SK-N-SH (cell line): ENCODE data around the gene HHIPL1. TPM values are rescaled to one million over a fixed set of nuclear protein-coding genes. Genes with fewer than 3 reads are reported as not detected.

Experiments used
- CTCF ChIA-PET: fragments of 300-600, 350-600 bp; formaldehyde crosslinking; extraction: SDS; loops from one replicate; lab custom pipeline; 2021; lab: Yijun Ruan, JAX
- POLR2A ChIA-PET: fragments of 350-600 bp; sonication (Branson Sonifier 250); formaldehyde crosslinking; extraction: SDS; loops from one replicate; lab custom pipeline; 2020; ENCODE audit warnings: antibody characterized with exemption, inconsistent platforms; lab: Yijun Ruan, JAX
- DNase-seq: peaks from one replicate; pipeline ENCODE4 v3.0.0; 2012
- H2AFZ ChIP-seq: fragments of 200-600 bp; sonication (generic); 2 replicates; pipeline ENCODE4 v1.8.1; 2016; ENCODE audit warnings: antibody characterized with exemption, mild to moderate bottlenecking, low read depth
- H3F3A ChIP-seq: fragments of 200-600 bp; sonication (generic); replicated peaks from 2 replicates; pipeline ENCODE3; 2016; ENCODE audit warnings: antibody characterized with exemption, mild to moderate bottlenecking; ENCODE audit not compliant: insufficient read depth
- H3K27ac ChIP-seq, 2 experiments: fragments of 200-500 bp in 1 of 2; fragments of 200-600 bp in 1 of 2; sonication (Bioruptor generic) in 1 of 2; sonication (generic), shearing (Covaris generic) in 1 of 2; 2 replicates each; pipeline versions ENCODE4 v1.5.1 to v1.6.1; 2014 to 2016; ENCODE audit warnings: low read depth in 2 of 2, inconsistent platforms in 1 of 2, low read length in 1 of 2, mild to moderate bottlenecking in 1 of 2, mixed read lengths in 1 of 2
- H3K27me3 ChIP-seq: fragments of 200-600 bp; sonication (generic), shearing (Covaris generic); 2 replicates; pipeline ENCODE4 v1.6.1; 2016; ENCODE audit warnings: mixed run types; ENCODE audit not compliant: insufficient read depth
- H3K36me3 ChIP-seq, 2 experiments: fragments of 200-500 bp in 1 of 2; fragments of 200-600 bp in 1 of 2; sonication (Bioruptor generic) in 1 of 2; sonication (generic) in 1 of 2; replicated peaks in 1 of 2; 2 replicates each; pipeline versions ENCODE3 to v1.5.1; 2014 to 2016; ENCODE audit warnings: low read length in 1 of 2, mild to moderate bottlenecking in 1 of 2; ENCODE audit not compliant: insufficient read depth in 2 of 2, control insufficient read depth in 1 of 2
- H3K4me1 ChIP-seq, 2 experiments: fragments of 200-500 bp in 1 of 2; fragments of 200-600 bp in 1 of 2; sonication (Bioruptor generic) in 1 of 2; sonication (generic), shearing (Covaris generic) in 1 of 2; 2 replicates each; pipeline versions ENCODE4 v1.5.1 to v1.6.1; 2014 to 2016; ENCODE audit warnings: low read depth in 1 of 2, low read length in 1 of 2, mixed run types in 1 of 2; ENCODE audit not compliant: insufficient read depth in 2 of 2, control insufficient read depth in 1 of 2
- H3K4me2 ChIP-seq: fragments of 200-600 bp; sonication (generic), shearing (Covaris generic); 2 replicates; pipeline ENCODE4 v1.6.1; 2017; ENCODE audit warnings: mixed run types
- H3K4me3 ChIP-seq, 2 experiments: fragments of 200-500 bp in 1 of 2; fragments of 200-600 bp in 1 of 2; sonication (Bioruptor generic) in 1 of 2; sonication (generic), shearing (Covaris generic) in 1 of 2; 2 replicates each; pipeline versions ENCODE4 v1.5.1 to v1.8.1; 2014 to 2016; ENCODE audit warnings: low read depth in 2 of 2, inconsistent platforms in 1 of 2, low read length in 1 of 2, mild to moderate bottlenecking in 1 of 2, mixed read lengths in 1 of 2, moderate library complexity in 1 of 2
- H3K79me2 ChIP-seq: fragments of 200-600 bp; sonication (generic); 2 replicates; pipeline ENCODE4 v1.8.1; 2017; ENCODE audit warnings: mild to moderate bottlenecking; ENCODE audit not compliant: insufficient read depth
- H3K9ac ChIP-seq: fragments of 200-600 bp; sonication (generic); 2 replicates; pipeline ENCODE4 v1.6.1; 2017; ENCODE audit warnings: mixed run types
- H3K9me2 ChIP-seq: fragments of 200-600 bp; sonication (generic); 2 replicates; pipeline ENCODE4 v1.6.1; 2017; ENCODE audit warnings: mixed run types
- H3K9me3 ChIP-seq: fragments of 200-600 bp; sonication (generic); 2 replicates; pipeline ENCODE4 v1.6.1; 2017; ENCODE audit warnings: mixed run types, mild to moderate bottlenecking, moderate library complexity
- H4K20me1 ChIP-seq: fragments of 200-600 bp; sonication (generic); 2 replicates; pipeline ENCODE4 v1.6.1; 2017; ENCODE audit warnings: mild to moderate bottlenecking, mixed run types; ENCODE audit not compliant: insufficient read depth
- EZH2phosphoT487 ChIP-seq: fragments of 200-600 bp; sonication (generic); IDR thresholded peaks from 2 replicates; pipeline ENCODE4 v1.6.1; 2017; ENCODE audit warnings: low read depth, mixed run types, mild to moderate bottlenecking, antibody characterized with exemption, moderate library complexity, borderline replicate concordance
- FOSL2 ChIP-seq: IDR thresholded peaks from 2 replicates; pipeline ENCODE4 v1.4.0; 2012; ENCODE audit warnings: low read depth, mild to moderate bottlenecking, moderate library complexity, borderline replicate concordance
- GABPA ChIP-seq: IDR thresholded peaks from 2 replicates; pipeline ENCODE4 v1.4.0; 2012; ENCODE audit warnings: low read depth, mild to moderate bottlenecking
- GATA2 ChIP-seq: sonication (generic); formaldehyde crosslinking; IDR thresholded peaks from 2 replicates; pipeline ENCODE4 v1.5.0; 2020; ENCODE audit warnings: mild to moderate bottlenecking, missing genetic modification reagents
- JUND ChIP-seq: IDR thresholded peaks from 2 replicates; pipeline ENCODE4 v1.4.0; 2012
- MEF2A ChIP-seq: IDR thresholded peaks from 2 replicates; pipeline ENCODE4 v1.4.0; 2012; ENCODE audit warnings: low read depth, borderline replicate concordance
- NRF1 ChIP-seq: IDR thresholded peaks from 2 replicates; pipeline ENCODE4 v1.6.1; 2012; ENCODE audit warnings: low read depth, mild to moderate bottlenecking, low read length
- POLR2AphosphoS5 ChIP-seq: IDR thresholded peaks from 2 replicates; pipeline ENCODE4 v1.6.1; 2012; ENCODE audit warnings: low read depth, low read length
- RAD21 ChIP-seq: IDR thresholded peaks from 2 replicates; pipeline ENCODE4 v1.6.1; 2012; ENCODE audit warnings: mild to moderate bottlenecking, low read length
- REST ChIP-seq: IDR thresholded peaks from 2 replicates; pipeline ENCODE4 v1.6.1; 2012; ENCODE audit warnings: mild to moderate bottlenecking, low read depth, low read length, moderate library complexity
- SMC3 ChIP-seq: IDR thresholded peaks from 2 replicates; pipeline ENCODE4 v1.6.1; 2012; ENCODE audit warnings: low read depth, low read length, improper control_type of control experiment
- WGBS: methylation state at CpG from one replicate; pipeline ENCODE4 v1.1.6; 2017; ENCODE audit warnings: low lambda C conversion rate; 5-methylcytosine and 5-hydroxymethylcytosine counted together
- polyA plus RNA-seq, 3 experiments: library from polyadenylated mRNA; depleted of rRNA; stranded (reverse); fragments of >200 nt; gene quantifications; 2 replicates each; pipeline ENCODE4 v1.2.3, GENCODE V29; 2012
- TF ChIP-seq, protein P1 (sequence below): IDR thresholded peaks from 2 replicates; pipeline ENCODE4 v1.4.0; 2012; ENCODE audit warnings: low read depth, borderline replicate concordance
- TF ChIP-seq, protein P2 (sequence below): IDR thresholded peaks from 2 replicates; pipeline ENCODE4; 2012

HHIPL1 gene
- polyA plus RNA-seq, 1 of the 3 experiments (the other 2 are of a cell fraction): 0.02 TPM

DNA sequence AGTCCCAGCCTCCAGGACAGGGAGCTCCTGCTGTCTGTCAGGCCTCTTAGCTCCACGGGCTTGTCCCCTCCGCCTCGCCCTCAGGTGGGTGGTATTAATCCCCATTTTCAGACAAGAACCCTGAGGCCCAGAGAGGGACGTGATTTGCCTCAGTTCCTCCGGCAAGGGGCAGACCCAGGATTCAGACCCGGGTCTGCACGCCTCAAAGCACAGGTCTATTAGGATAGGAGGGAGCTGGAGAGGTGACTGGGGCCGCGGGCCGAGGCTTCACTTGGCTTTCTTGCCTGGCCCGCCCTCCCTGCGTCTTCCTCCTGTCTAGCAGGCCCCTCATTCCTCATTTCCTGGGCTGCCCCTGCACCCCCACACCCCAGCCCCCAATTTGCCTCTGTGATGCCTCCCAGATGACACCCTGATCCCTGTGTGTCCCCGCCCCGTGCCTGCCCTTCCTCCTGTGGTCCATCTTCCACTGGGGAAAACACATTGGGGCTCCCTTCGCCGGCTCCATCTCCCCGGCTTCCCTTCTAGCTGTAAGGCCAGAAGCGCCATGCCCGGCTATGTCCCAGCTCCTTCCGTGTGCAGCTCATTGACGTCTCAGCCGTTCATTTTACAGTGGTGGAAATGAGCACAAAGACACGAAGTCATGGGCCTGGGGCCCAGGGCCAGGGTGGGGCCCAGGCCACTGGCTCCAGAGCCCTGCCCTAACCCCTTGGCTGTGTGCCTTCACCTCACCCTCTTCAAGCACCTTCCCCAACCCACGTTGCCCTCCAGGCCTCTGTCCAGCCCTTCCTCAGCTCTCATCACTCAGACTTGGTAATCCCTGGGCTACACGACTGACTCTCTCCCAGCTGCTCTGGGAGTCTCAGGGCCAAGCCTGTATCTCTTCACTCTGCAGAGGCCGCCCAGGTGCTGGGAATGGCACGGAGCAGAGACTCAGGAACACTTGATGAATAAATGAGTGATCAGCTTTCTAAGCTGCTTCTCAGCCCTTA, 23.7 kb downstream of the HHIPL1 start:
- Histone ChIP-seq H3K27me3 (no peaks in the 10 kb centered on the region), H3K9me2 (no peaks in the 10 kb centered on the region), H3K9ac (no peak overlapping the region), H2AFZ (no peak overlapping the region), H3K4me1 (peaks cover 0 to 7% of the 10 kb centered on the region in 2 experiments; a peak in 1 of 4 replicates), H3K4me2 (no peak overlapping the region), H3K36me3 (no peaks in the 10 kb centered on the region), H3F3A (no peaks in the 10 kb centered on the region), H4K20me1 (no peaks in the 10 kb centered on the region), H3K9me3 (no peaks in the 10 kb centered on the region), H3K27ac (no peak overlapping the region), H3K4me3 (no peak overlapping the region), H3K79me2 (no peaks in the 10 kb centered on the region)
- no peak for DNase-seq
- ChIA-PET POLR2A (no interaction called here), CTCF (interaction anchor here (0.8 to 1.2 kb wide), 2 partner anchors 14 to 217 kb away, joined by 4 to 8 read pairs; no protein-coding TSS in a partner anchor)
- 88% methylated on average over 23 of the region's 27 CpGs for WGBS
- TF ChIP-seq JUND: no peak
- TF ChIP-seq, protein P1, sequence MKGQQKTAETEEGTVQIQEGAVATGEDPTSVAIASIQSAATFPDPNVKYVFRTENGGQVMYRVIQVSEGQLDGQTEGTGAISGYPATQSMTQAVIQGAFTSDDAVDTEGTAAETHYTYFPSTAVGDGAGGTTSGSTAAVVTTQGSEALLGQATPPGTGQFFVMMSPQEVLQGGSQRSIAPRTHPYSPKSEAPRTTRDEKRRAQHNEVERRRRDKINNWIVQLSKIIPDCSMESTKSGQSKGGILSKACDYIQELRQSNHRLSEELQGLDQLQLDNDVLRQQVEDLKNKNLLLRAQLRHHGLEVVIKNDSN: no peak
- no peak for TF ChIP-seq MEF2A
- TF ChIP-seq SMC3: no peak
- no peak for TF ChIP-seq GATA2 (CRISPR knock-in tag)
- no peak for TF ChIP-seq RAD21
- no peak for TF ChIP-seq GABPA
- TF ChIP-seq, protein P2, sequence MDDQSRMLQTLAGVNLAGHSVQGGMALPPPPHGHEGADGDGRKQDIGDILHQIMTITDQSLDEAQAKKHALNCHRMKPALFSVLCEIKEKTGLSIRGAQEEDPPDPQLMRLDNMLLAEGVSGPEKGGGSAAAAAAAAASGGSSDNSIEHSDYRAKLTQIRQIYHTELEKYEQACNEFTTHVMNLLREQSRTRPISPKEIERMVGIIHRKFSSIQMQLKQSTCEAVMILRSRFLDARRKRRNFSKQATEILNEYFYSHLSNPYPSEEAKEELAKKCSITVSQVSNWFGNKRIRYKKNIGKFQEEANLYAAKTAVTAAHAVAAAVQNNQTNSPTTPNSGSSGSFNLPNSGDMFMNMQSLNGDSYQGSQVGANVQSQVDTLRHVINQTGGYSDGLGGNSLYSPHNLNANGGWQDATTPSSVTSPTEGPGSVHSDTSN: no peak
- TF ChIP-seq REST: no peak
- TF ChIP-seq EZH2phosphoT487: no peak
- no peak for TF ChIP-seq POLR2AphosphoS5
- no peak for TF ChIP-seq FOSL2
- TF ChIP-seq NRF1: no peak
